Hepatocyte (in vitro differentiated cells): ENCODE results near the gene SNTG2. TPM values are rescaled to one million over a fixed set of nuclear protein-coding genes. Genes with fewer than 3 reads are reported as not detected.

Experiments used
- DNase-seq: peaks from one replicate; pipeline ENCODE4 v3.0.0-alpha.2; 2016; ENCODE audit warnings: low spot score
- H2AFZ ChIP-seq: fragments of 200-600 bp; sonication (generic); 2 replicates; pipeline ENCODE4 v1.6.0; 2016; ENCODE audit warnings: antibody characterized with exemption, mild to moderate bottlenecking
- H3K27ac ChIP-seq: fragments of 200-600 bp; sonication (generic); 2 replicates; pipeline ENCODE4 v1.5.1; 2016; ENCODE audit warnings: mild to moderate bottlenecking
- H3K27me3 ChIP-seq: fragments of 200-600 bp; sonication (generic); 2 replicates; pipeline ENCODE4 v1.6.1; 2016
- H3K36me3 ChIP-seq: fragments of 200-600 bp; sonication (generic); replicated peaks from 2 replicates; pipeline ENCODE4 v1.5.1; 2016; ENCODE audit warnings: low read depth; ENCODE audit not compliant: insufficient read depth
- H3K4me1 ChIP-seq: fragments of 200-600 bp; sonication (generic); 2 replicates; pipeline ENCODE4 v1.5.1; 2016; ENCODE audit warnings: mild to moderate bottlenecking, moderate library complexity; ENCODE audit not compliant: insufficient read depth
- H3K4me2 ChIP-seq: fragments of 200-600 bp; sonication (generic); 2 replicates; pipeline ENCODE4 v1.6.0; 2016
- H3K4me3 ChIP-seq: fragments of 200-600 bp; sonication (generic); 2 replicates; pipeline ENCODE4 v1.5.1; 2016; ENCODE audit warnings: mild to moderate bottlenecking
- H3K79me2 ChIP-seq: fragments of 200-600 bp; sonication (generic); 2 replicates; pipeline ENCODE4 v1.6.0; 2017; ENCODE audit warnings: mild to moderate bottlenecking
- H3K9me2 ChIP-seq: fragments of 200-600 bp; sonication (generic); replicated peaks from 2 replicates; pipeline ENCODE4 v1.6.0; 2017; ENCODE audit warnings: mild to moderate bottlenecking; ENCODE audit not compliant: insufficient read depth
- H3K9me3 ChIP-seq: fragments of 200-600 bp; sonication (generic); 2 replicates; pipeline ENCODE4 v1.5.1; 2016; ENCODE audit warnings: low read depth, mild to moderate bottlenecking
- H4K20me1 ChIP-seq: fragments of 200-600 bp; sonication (generic); 2 replicates; pipeline ENCODE4 v1.6.0; 2016; ENCODE audit warnings: mild to moderate bottlenecking; ENCODE audit not compliant: insufficient read depth, poor library complexity, severe bottlenecking
- EZH2 ChIP-seq: fragments of 200-600 bp; sonication (generic); IDR thresholded peaks from 2 replicates; pipeline ENCODE4 v1.6.1; 2016; ENCODE audit warnings: antibody characterized with exemption, mild to moderate bottlenecking, borderline replicate concordance
- EZH2phosphoT487 ChIP-seq: fragments of 200-600 bp; sonication (generic); IDR thresholded peaks from one replicate; pipeline ENCODE4 v1.6.1; 2018; ENCODE audit warnings: antibody characterized with exemption, mild to moderate bottlenecking, low read depth, moderate library complexity; ENCODE audit not compliant: unreplicated experiment, severe bottlenecking
- WGBS: methylation state at CpG from one replicate; pipeline ENCODE4 v1.1.6; 2016; ENCODE audit warnings: low lambda C conversion rate; ENCODE audit errors: missing lambda C conversion rate; 5-methylcytosine and 5-hydroxymethylcytosine counted together
- polyA plus RNA-seq: library from polyadenylated mRNA; unstranded; fragments of >200 nt; fragmentation: Nextera tagmentation; extraction: Ambion mirVana; gene quantifications from 2 replicates; pipeline ENCODE4 v1.2.1, GENCODE V29; 2016
- total RNA-seq: library from RNA; depleted of rRNA; stranded (reverse); fragments of >200 nt; gene quantifications from 2 replicates; pipeline ENCODE4 v1.2.3, GENCODE V29; 2014
- TF ChIP-seq, protein P1 (sequence below): fragments of 200-600 bp; sonication (generic); IDR thresholded peaks from 2 replicates; pipeline ENCODE4 v1.5.1; 2016; ENCODE audit warnings: antibody characterized with exemption, mild to moderate bottlenecking; ENCODE audit not compliant: poor library complexity

Gene SNTG2
- total and polyA plus RNA-seq, 2 experiments from 2014 or later = not detected

DNA sequence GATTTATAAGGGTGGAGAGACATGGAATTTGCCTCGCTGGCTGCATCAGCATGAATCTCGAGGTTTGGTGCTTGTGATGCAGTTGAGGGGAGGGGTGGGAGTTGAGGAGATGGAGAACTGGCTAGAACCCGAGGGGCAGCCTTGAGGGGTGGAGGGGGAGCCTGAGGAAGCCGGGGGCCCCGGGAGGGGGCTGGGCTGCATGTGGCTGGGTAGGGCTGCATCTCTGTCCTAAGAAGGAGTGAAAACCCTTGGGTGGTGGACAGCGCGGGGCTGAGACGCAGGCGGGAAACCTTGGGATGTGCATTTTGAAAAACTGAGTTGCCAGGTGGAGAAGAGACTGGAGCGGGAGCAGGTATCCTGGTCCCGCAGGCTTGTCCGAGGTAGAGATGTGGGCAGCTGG is 64.2 kb downstream of the SNTG2 start:
- H2AFZ ChIP-seq = no peak overlapping the region
- H3K4me1 ChIP-seq = no peaks in the 10 kb centered on the region
- H3K27me3 ChIP-seq = no peaks in the 10 kb centered on the region
- DNase-seq = no peak
- H3K79me2 ChIP-seq = no peaks in the 10 kb centered on the region
- 81% methylated on average over 10 of the region's 12 CpGs for WGBS
- H3K4me2 ChIP-seq = no peak overlapping the region
- no peaks in the 10 kb centered on the region for H3K9me3 ChIP-seq
- H3K36me3 ChIP-seq = no peaks in the 10 kb centered on the region
- no peaks in the 10 kb centered on the region for H3K9me2 ChIP-seq
- H4K20me1 ChIP-seq = no peaks in the 10 kb centered on the region
- H3K4me3 ChIP-seq = no peak overlapping the region
- H3K27ac ChIP-seq = no peak overlapping the region
- no peak for TF ChIP-seq EZH2phosphoT487
- no peak for TF ChIP-seq EZH2
- TF ChIP-seq, protein P1, sequence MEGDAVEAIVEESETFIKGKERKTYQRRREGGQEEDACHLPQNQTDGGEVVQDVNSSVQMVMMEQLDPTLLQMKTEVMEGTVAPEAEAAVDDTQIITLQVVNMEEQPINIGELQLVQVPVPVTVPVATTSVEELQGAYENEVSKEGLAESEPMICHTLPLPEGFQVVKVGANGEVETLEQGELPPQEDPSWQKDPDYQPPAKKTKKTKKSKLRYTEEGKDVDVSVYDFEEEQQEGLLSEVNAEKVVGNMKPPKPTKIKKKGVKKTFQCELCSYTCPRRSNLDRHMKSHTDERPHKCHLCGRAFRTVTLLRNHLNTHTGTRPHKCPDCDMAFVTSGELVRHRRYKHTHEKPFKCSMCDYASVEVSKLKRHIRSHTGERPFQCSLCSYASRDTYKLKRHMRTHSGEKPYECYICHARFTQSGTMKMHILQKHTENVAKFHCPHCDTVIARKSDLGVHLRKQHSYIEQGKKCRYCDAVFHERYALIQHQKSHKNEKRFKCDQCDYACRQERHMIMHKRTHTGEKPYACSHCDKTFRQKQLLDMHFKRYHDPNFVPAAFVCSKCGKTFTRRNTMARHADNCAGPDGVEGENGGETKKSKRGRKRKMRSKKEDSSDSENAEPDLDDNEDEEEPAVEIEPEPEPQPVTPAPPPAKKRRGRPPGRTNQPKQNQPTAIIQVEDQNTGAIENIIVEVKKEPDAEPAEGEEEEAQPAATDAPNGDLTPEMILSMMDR = no peak

DNA sequence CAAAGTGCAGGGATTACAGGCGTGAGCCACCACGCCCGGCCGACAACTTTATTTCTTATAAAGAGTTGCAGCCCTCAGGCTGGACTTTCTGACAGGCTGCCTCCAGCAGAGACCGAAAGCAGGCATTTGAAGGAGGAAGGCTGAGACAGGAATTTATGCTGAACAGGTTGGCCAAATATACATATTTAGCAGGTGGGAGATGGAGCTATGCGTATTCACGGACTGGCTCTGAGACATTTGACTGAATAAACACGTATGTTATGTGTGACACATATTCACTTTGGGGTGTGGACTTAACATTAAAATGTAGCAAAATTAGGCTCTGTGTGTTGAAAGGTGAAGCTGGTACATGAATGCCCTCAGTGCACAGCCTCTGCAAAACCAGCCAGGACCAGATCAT is 65.9 kb downstream of the SNTG2 start:
- 84% methylated on average over 8 of the region's 8 CpGs for WGBS
- no peak for TF ChIP-seq EZH2
- Histone ChIP-seq H3K27me3 (no peaks in the 10 kb centered on the region), H3K4me2 (no peak overlapping the region), H3K9me3 (no peaks in the 10 kb centered on the region), H3K27ac (no peak overlapping the region), H4K20me1 (no peaks in the 10 kb centered on the region), H3K9me2 (no peaks in the 10 kb centered on the region), H3K36me3 (no peaks in the 10 kb centered on the region), H3K4me3 (no peak overlapping the region), H2AFZ (no peak overlapping the region), H3K79me2 (no peaks in the 10 kb centered on the region), H3K4me1 (no peaks in the 10 kb centered on the region)
- DNase-seq = no peak

DNA sequence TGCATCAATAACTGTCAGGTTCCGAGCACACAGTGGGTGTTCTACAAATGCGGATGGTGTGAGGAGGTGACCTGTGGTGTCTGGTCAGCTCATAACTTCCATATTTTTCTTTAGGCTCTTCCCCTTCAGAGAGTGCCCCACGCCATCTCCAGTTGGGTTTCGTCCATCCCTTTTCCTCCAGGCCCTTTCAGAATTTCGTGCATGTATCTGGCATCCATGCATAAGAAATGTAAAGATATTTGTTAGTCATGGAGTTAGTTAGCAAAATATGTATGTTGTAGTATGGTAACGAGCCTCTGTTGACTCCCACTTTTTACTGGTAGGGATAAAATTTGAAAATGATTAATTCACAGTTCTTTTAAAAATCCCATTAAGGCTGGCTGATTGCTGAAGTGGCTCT is 67.2 kb downstream of the SNTG2 start:
- Histone ChIP-seq H3K4me1 (no peaks in the 10 kb centered on the region), H4K20me1 (no peaks in the 10 kb centered on the region), H3K36me3 (no peaks in the 10 kb centered on the region), H3K79me2 (no peaks in the 10 kb centered on the region), H3K27me3 (no peaks in the 10 kb centered on the region), H3K4me2 (no peak overlapping the region), H3K9me2 (no peaks in the 10 kb centered on the region), H3K9me3 (no peaks in the 10 kb centered on the region), H3K27ac (no peak overlapping the region), H3K4me3 (no peak overlapping the region), H2AFZ (no peak overlapping the region)
- DNase-seq = no peak
- WGBS = 81% methylated on average over 6 of the region's 6 CpGs
- TF ChIP-seq EZH2 (no peak), EZH2phosphoT487 (no peak)
- TF ChIP-seq, protein P1 = no peak

DNA sequence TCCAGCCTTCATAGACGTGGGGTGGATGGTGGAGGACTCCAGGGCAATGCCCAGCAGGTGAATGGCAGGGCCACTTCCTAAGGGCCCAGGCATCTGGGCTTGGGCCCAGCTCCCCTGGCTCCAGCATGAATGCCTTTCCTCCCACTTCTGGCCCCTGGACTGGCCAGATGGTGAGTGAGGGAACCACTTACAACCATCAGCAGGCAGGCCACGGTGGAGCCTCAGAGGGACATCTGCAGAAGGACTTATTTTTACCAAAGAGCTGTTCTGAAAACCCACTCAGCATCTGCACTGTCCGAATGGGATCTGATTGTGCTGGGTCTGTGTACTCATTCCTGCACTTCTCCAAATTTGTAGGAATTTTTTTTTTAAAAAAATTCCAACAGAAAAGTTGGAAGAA is 69.6 kb downstream of the SNTG2 start:
- Histone ChIP-seq H3K36me3 (no peaks in the 10 kb centered on the region), H3K4me2 (no peak overlapping the region), H3K9me3 (no peaks in the 10 kb centered on the region), H2AFZ (no peak overlapping the region), H3K9me2 (no peaks in the 10 kb centered on the region), H3K27me3 (no peaks in the 10 kb centered on the region), H4K20me1 (no peaks in the 10 kb centered on the region), H3K4me3 (no peak overlapping the region), H3K27ac (no peak overlapping the region), H3K79me2 (no peaks in the 10 kb centered on the region), H3K4me1 (no peaks in the 10 kb centered on the region)
- 78% methylated on average over 3 of the region's 3 CpGs for WGBS
- no peak for DNase-seq
- TF ChIP-seq EZH2phosphoT487 (no peak), EZH2 (no peak)
- TF ChIP-seq, protein P1 = no peak
